Esophagus squamous epithelium (tissue), 5 donors: Measurements from ENCODE around the gene SYNE2. TPM values are rescaled to one million over a fixed set of nuclear protein-coding genes. Genes with fewer than 3 reads are reported as not detected.

Experiments used
- DNase-seq: peaks from one replicate; lab custom pipeline; 2025; lab: John Stamatoyannopoulos, UW
- H3K27ac ChIP-seq, 4 donors: fragments of 200-600 bp; sonication (generic); one replicate each; pipeline ENCODE4 v1.5.1; 2016 to 2019; ENCODE audit warnings: mild to moderate bottlenecking in 1 of 4
- H3K27me3 ChIP-seq, 4 donors: fragments of 200-600 bp; sonication (generic); 1 replicate in 3 of 4; 2 replicates in 1 of 4; pipeline versions ENCODE4 v1.5.1 to v1.6.0; 2017 to 2021; ENCODE audit warnings: antibody characterized with exemption in 1 of 4
- H3K36me3 ChIP-seq, 3 donors: fragments of 200-600 bp; sonication (generic); one replicate each; pipeline ENCODE4 v1.5.1; 2016 to 2019
- H3K4me1 ChIP-seq, 3 donors: fragments of 200-600 bp; sonication (generic); one replicate each; pipeline ENCODE4 v1.5.1; 2017 to 2019
- H3K4me3 ChIP-seq, 4 donors: fragments of 200-600 bp; sonication (generic); 1 replicate in 3 of 4; 2 replicates in 1 of 4; pipeline ENCODE4 v1.5.1; 2016 to 2019; ENCODE audit warnings: mild to moderate bottlenecking in 2 of 4, moderate library complexity in 1 of 4
- H3K9me3 ChIP-seq, 3 donors: fragments of 200-600 bp; sonication (generic); one replicate each; pipeline ENCODE4 v1.5.1; 2016 to 2019
- POLR2A ChIP-seq, 4 donors: fragments of 450-650 bp; IDR thresholded peaks; one replicate each; pipeline ENCODE4 v1.6.1; 2017; ENCODE audit warnings: antibody characterized with exemption in 4 of 4, mild to moderate bottlenecking in 4 of 4, moderate library complexity in 3 of 4
- WGBS, 2 donors: methylation state at CpG; one replicate each; pipeline ENCODE4 v1.1.5; 2018; 5-methylcytosine and 5-hydroxymethylcytosine counted together
- intact Hi-C: fragments of 100-400 bp; cut with DNase I; formaldehyde crosslinking; loops from one replicate; pipeline ENCODE4 v1.15.0; 2022
- total RNA-seq, 4 donors: library from RNA; depleted of rRNA; stranded (reverse); fragments of >200 nt; gene quantifications; one replicate each; pipeline ENCODE4 v1.1.0, GENCODE V29; 2016
- TF ChIP-seq, protein P1 (sequence below), 6 experiments: fragments of 450-650 bp in 4 of 6; fragments of 200-600 bp in 2 of 6; sonication (generic) in 2 of 6; IDR thresholded peaks; one replicate each; pipeline ENCODE4 v1.5.1; 2016 to 2019; ENCODE audit warnings: antibody characterized with exemption in 6 of 6, mild to moderate bottlenecking in 4 of 6, moderate library complexity in 4 of 6
- donor health status: DM: yes; HTN: yes; CAD: no.

SYNE2 gene
- total RNA-seq, 4 donors from 2014 or later = 128 to 197 (median 145) TPM

- Histone ChIP-seq H3K9me3 (no peaks in the 10 kb centered on the region), H3K4me3 (no peak overlapping the region), H3K27ac (no peak overlapping the region), H3K36me3 (peaks cover 0 to 38% (median 0%) of the 10 kb centered on the region in 3 donors), H3K4me1 (peaks cover 0 to 12% (median 4%) of the 10 kb centered on the region in 3 donors), H3K27me3 (no peaks in the 10 kb centered on the region)
- WGBS, 2 donors = 74 to 87% methylated on average over 3 of the region's 3 CpGs
- no peak for DNase-seq
- no peak for TF ChIP-seq POLR2A (IDR thresholded peaks at IDR 0.05)
- TF ChIP-seq, protein P1, sequence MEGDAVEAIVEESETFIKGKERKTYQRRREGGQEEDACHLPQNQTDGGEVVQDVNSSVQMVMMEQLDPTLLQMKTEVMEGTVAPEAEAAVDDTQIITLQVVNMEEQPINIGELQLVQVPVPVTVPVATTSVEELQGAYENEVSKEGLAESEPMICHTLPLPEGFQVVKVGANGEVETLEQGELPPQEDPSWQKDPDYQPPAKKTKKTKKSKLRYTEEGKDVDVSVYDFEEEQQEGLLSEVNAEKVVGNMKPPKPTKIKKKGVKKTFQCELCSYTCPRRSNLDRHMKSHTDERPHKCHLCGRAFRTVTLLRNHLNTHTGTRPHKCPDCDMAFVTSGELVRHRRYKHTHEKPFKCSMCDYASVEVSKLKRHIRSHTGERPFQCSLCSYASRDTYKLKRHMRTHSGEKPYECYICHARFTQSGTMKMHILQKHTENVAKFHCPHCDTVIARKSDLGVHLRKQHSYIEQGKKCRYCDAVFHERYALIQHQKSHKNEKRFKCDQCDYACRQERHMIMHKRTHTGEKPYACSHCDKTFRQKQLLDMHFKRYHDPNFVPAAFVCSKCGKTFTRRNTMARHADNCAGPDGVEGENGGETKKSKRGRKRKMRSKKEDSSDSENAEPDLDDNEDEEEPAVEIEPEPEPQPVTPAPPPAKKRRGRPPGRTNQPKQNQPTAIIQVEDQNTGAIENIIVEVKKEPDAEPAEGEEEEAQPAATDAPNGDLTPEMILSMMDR (IDR thresholded peaks at IDR 0.05) = no peak
- intact Hi-C loops = no loop called here
These were observed 88.2 kb downstream of the SYNE2 start for GRCh38 chr14:63941023-63941422.

DNA sequence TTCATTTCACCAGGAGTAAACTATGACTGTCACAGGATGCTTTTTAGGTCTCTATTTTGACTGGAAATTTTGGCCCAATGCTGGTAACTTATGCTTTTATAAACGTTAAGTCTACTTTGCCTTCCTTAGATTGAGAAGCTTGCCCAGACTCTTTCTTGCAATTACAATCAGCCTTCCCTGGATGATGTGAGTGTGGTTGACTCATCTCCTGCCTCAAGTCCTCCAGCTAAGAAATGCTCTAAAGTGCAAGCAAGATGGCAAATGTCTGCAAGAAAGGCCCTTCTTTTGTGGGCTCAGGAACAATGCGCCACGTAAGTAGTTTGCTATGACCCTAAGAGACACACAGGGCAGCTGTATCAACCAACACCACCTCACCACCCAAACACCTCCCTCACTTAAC lies 96.9 kb downstream of the SYNE2 start:
- intact Hi-C loops = no loop called here
- Histone ChIP-seq H3K9me3 (no peaks in the 10 kb centered on the region), H3K4me1 (peaks cover 0 to 16% (median 3%) of the 10 kb centered on the region in 3 donors), H3K36me3 (peaks cover 6 to 71% (median 8%) of the 10 kb centered on the region in 3 donors), H3K27me3 (no peaks in the 10 kb centered on the region), H3K27ac (no peak overlapping the region), H3K4me3 (no peak overlapping the region)
- DNase-seq = no peak
- WGBS, 2 donors = 77 to 89% methylated on average over 3 of the region's 3 CpGs
- no peak for TF ChIP-seq POLR2A (IDR thresholded peaks at IDR 0.05)
- TF ChIP-seq, protein P1 (IDR thresholded peaks at IDR 0.05) = no peak

DNA sequence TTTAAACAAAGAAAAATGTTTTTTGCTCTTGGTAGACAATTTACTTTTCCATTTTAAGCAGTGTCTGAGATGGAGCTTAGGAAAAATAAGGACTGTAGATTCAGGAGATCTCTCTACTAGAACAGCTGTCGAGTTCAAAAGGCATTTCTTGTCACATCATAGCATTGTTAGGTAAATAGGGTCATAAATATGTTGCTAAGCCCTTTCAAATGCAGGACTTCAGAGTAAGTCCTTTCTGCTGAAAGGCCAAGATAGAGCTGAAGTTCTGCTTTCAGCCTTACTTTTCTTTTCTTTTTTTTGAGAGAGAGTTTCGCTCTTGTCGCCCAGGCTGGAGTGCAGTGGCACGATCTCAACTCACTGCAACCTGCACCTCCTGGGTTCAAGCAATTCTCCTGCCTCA lies 98.2 kb downstream of the SYNE2 start:
- H3K9me3 ChIP-seq = no peaks in the 10 kb centered on the region
- intact Hi-C loops = no loop called here
- peaks cover 6 to 72% (median 8%) of the 10 kb centered on the region in 3 donors for H3K36me3 ChIP-seq
- TF ChIP-seq, protein P1 (IDR thresholded peaks at IDR 0.05) = no peak
- TF ChIP-seq POLR2A (IDR thresholded peaks at IDR 0.05) = no peak
- no peak overlapping the region for H3K4me3 ChIP-seq
- H3K27me3 ChIP-seq = no peaks in the 10 kb centered on the region
- DNase-seq = no peak
- WGBS, 2 donors = 91 to 92% methylated on average over 4 of the region's 4 CpGs
- H3K27ac ChIP-seq = no peak overlapping the region
- peaks cover 0 to 16% (median 3%) of the 10 kb centered on the region in 3 donors for H3K4me1 ChIP-seq

GRCh38 chr14:63951429-63951828 lies 98.6 kb downstream of the SYNE2 start:
- peaks cover 0 to 16% (median 3%) of the 10 kb centered on the region in 3 donors for H3K4me1 ChIP-seq
- H3K27me3 ChIP-seq = no peaks in the 10 kb centered on the region
- 79 to 95% methylated on average over 4 of the region's 4 CpGs for WGBS, 2 donors
- no peak overlapping the region for H3K27ac ChIP-seq
- H3K36me3 ChIP-seq = peaks cover 6 to 74% (median 8%) of the 10 kb centered on the region in 3 donors
- DNase-seq = no peak
- intact Hi-C loops = no loop called here
- H3K4me3 ChIP-seq = no peak overlapping the region
- TF ChIP-seq POLR2A (IDR thresholded peaks at IDR 0.05) = no peak
- TF ChIP-seq, protein P1 (IDR thresholded peaks at IDR 0.05) = no peak
- H3K9me3 ChIP-seq = no peaks in the 10 kb centered on the region

DNA sequence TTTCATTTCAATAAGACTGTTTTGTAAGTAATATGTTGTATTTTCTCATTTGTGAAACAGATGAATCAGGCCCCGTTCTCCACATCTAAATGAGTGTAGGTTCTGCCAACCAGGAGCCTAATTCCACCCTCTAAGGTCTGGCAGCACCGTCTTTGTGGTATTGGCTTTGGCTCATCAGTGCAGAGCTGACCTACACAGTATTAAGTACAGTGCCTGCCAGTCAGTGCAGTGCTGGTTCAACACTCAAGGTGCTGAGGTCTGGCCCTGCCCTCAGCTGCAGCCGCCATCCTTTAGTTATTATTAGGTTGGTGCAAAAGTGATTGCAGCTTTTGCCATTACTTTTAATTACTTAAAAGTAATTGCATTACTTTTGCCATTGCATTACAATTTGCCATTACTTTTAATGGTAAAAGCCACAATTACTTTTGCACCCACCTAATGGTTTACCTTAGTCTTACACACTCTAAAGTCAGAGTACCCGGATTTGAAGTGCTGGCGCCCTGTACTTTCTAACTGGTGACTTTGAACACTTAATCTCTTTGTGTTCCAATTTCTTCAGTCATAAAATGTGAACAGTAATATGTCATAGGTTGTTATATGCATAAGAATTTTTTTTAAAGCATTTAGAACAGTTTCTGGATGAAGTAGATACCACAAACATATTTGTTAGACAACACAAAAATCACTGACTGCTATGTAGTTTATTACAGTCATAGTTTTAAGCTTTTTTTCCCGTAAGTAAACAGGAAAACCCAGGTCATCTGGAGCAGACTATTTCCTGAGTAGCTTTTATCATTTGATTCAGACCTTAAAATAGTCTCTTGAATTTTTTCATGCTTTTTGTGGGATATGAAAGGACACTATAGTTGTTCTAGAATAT lies 99.5 kb downstream of the SYNE2 start:
- Histone ChIP-seq H3K4me3 (no peak overlapping the region), H3K36me3 (peaks cover 6 to 76% (median 8%) of the 10 kb centered on the region in 3 donors), H3K27ac (no peak overlapping the region), H3K27me3 (no peaks in the 10 kb centered on the region), H3K4me1 (peaks cover 0 to 16% (median 3%) of the 10 kb centered on the region in 3 donors), H3K9me3 (no peaks in the 10 kb centered on the region)
- TF ChIP-seq POLR2A (IDR thresholded peaks at IDR 0.05) = no peak
- WGBS, 2 donors = 83 to 84% methylated on average over 6 of the region's 6 CpGs
- intact Hi-C loops = no loop called here
- no peak for DNase-seq
